ENCODE results near the gene MAPK8. TPM values are rescaled to one million over a fixed set of nuclear protein-coding genes. Genes with fewer than 3 reads are reported as not detected.
A peak's percentile ranks its signal among the peaks of the same experiment; 100 is the strongest.

Gene MAPK8
- total and polyA plus RNA-seq, 9 of the 15 experiments (the other 6 are each of a cell fraction or from before 2014, with no cell fraction given) = 6.4 to 159 (median 71.0) TPM

GRCh38 chr10:48454302-48455054 is 148.0 kb downstream of the MAPK8 start:
- in situ Hi-C loops (cut with MboI) = no loop called here
- BruUV-seq (replicated peaks) = no TSS peak

More at GRCh38 chr10:48454302-48455054, 148.0 kb downstream of the MAPK8 start:
- peak overlapping the region; percentile 9; the same call in 2 of the 3 replicates for H3K27ac ChIP-seq (ENCODE audit: extremely low read depth, low read depth, low read length)
- no peaks in the 10 kb centered on the region for H3K9me1 ChIP-seq (ENCODE audit: control insufficient read depth, insufficient read depth, low read length)
- H3K4me1 ChIP-seq (replicated peaks in 1 of 2; ENCODE audit: control insufficient read depth in 2 of 2, insufficient read depth in 2 of 2, low read length in 2 of 2) = peaks cover 37 to 74% of the 10 kb centered on the region in 2 experiments
- FAIRE-seq = no peak
- ChIA-PET CTCF (ENCODE audit: low intra/inter-chr PET ratio) (no interaction called here), POLR2A (interaction anchor here (0.6 to 3.0 kb wide), 6 partner anchors 9 to 167 kb away, joined by 3 to 17 read pairs (median 4); no protein-coding TSS in a partner anchor)
- peaks cover 12% of the 10 kb centered on the region; the same call in 1 of the 3 replicates for H3K79me2 ChIP-seq (ENCODE audit: control insufficient read depth, insufficient read depth, low read length)
- WGBS (ENCODE audit: insufficient coverage, low coverage, missing lambda C conversion rate) = 69% methylated on average over 12 of the region's 12 CpGs
- peak overlapping the region in 1 of 2 experiments; percentile 82; a peak in 2 of 4 replicates for H3K9ac ChIP-seq (ENCODE audit: insufficient read depth in 1 of 2, low read depth in 2 of 2, low read length in 2 of 2)
- intact Hi-C loops (cut with micrococcal nuclease) = no loop called here
- TF ChIP-seq ID3 (CRISPR knock-in tag; IDR thresholded peaks at IDR 0.05) = no peak
- TF ChIP-seq ID3 (tag; IDR thresholded peaks at IDR 0.05) = 0 out of 2 replicates have a peak, but pooled peaks have one; percentile 27
- TF ChIP-seq CBFA2T3 (IDR thresholded peaks at IDR 0.05) = 0 out of 2 replicates have a peak, but pooled peaks have one; percentile 10
- TF ChIP-seq ZNF766 (CRISPR knock-in tag; conservative IDR thresholded peaks at IDR 0.05) = 0 out of 2 replicates have a peak, but pooled peaks have one; percentile 12
- 0 out of 2 replicates have a peak, but pooled peaks have one; percentile 5 for TF ChIP-seq NFIC (IDR thresholded peaks at IDR 0.05)
- no peak for TF ChIP-seq TBP (optimal IDR thresholded peaks at IDR 0.05; ENCODE audit: low read depth, low read length)
- H3K4me2 ChIP-seq (ENCODE audit: insufficient read depth, low read length) = no peak overlapping the region
- no peaks in the 10 kb centered on the region for H3K9me3 ChIP-seq (replicated peaks; ENCODE audit: control insufficient read depth, insufficient read depth, low read depth, low read length)
- peaks cover 65% of the 10 kb centered on the region; the same call in 2 of the 3 replicates for H3K36me3 ChIP-seq (ENCODE audit: control insufficient read depth, insufficient read depth, low read length)
- H4K20me1 ChIP-seq (replicated peaks; ENCODE audit: control insufficient read depth, insufficient read depth, low read length) = no peaks in the 10 kb centered on the region
- no peak overlapping the region for H3K4me3 ChIP-seq
- ATAC-seq = no peak; the same call in 1 of the 3 replicates
- H2AFZ ChIP-seq (ENCODE audit: low read depth, low read length) = no peak overlapping the region
- no peaks in the 10 kb centered on the region for H3K27me3 ChIP-seq (ENCODE audit: control insufficient read depth in 2 of 2, insufficient read depth in 2 of 2, low read length in 2 of 2)
- DNase-seq (ENCODE audit: extremely low read depth in 1 of 4, low spot score in 3 of 4) = no peak

Measured in K562 (cell line).